GM12864 (cell line): Measurements from ENCODE around the gene DDA1.

Experiments used
- DNase-seq: peaks from one replicate; pipeline ENCODE4 v3.0.0-alpha.2; 2011; ENCODE audit warnings: low read depth
- H3K4me3 ChIP-seq: 2 replicates; pipeline ENCODE4 v1.5.1; 2011; ENCODE audit warnings: mild to moderate bottlenecking, low read depth, low read length, control low read depth
- TF ChIP-seq, protein P1 (sequence below): IDR thresholded peaks from 2 replicates; pipeline ENCODE4 v1.5.1; 2011; ENCODE audit warnings: low read depth, mild to moderate bottlenecking, moderate library complexity, low read length, control low read depth, inconsistent platforms; ENCODE audit errors: missing control alignments

DDA1 gene

DNA sequence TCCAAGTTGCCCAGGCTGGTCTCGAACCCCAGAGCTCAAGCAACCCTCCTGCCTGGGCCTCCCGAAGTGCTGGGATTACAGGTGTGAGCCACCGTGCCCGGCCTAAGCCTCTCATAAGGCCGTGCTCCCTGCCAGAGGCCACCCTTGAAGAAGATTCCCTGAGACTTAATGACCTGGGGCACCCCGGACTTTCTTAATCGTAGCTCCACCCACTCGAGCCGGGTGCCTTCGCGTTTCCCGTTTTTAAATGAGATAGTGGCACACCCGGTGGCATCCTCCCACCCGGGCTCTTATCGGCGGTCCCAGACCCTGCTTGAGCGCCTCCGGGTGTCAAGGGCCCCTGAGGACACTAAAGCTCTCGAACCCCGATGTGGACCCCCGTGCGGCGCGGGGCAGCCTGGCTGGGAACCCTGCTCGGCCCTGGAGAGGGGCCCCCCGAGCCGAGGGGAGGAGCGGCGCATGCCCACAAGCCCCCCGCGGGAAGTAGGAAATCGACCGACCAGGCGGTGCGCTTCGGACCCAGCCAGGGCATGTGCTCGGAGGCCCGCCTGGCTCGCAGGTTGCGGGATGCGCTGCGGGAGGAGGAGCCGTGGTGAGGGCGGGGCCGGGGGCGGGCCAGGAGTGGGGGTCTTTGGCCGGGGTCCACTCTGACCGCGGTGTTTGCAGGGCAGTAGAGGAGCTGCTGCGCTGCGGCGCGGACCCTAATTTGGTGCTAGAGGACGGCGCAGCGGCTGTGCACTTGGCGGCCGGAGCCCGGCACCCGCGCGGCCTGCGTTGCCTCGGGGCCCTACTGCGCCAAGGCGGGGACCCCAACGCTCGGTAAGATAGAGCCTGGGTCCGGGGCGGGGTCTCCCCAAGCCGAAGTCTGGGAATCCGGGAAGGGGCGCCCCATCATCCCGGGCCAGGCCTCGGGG lies 27.7 kb upstream of the DDA1 start, which contains the start of gene ANKLE1:
TSS of gene ANKLE1 (plus strand) at position 511 of the 914 bp plus-strand sequence. CDS start at position 531, 20 bp downstream.
- no peak for DNase-seq
- TF ChIP-seq, protein P1, sequence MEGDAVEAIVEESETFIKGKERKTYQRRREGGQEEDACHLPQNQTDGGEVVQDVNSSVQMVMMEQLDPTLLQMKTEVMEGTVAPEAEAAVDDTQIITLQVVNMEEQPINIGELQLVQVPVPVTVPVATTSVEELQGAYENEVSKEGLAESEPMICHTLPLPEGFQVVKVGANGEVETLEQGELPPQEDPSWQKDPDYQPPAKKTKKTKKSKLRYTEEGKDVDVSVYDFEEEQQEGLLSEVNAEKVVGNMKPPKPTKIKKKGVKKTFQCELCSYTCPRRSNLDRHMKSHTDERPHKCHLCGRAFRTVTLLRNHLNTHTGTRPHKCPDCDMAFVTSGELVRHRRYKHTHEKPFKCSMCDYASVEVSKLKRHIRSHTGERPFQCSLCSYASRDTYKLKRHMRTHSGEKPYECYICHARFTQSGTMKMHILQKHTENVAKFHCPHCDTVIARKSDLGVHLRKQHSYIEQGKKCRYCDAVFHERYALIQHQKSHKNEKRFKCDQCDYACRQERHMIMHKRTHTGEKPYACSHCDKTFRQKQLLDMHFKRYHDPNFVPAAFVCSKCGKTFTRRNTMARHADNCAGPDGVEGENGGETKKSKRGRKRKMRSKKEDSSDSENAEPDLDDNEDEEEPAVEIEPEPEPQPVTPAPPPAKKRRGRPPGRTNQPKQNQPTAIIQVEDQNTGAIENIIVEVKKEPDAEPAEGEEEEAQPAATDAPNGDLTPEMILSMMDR: no peak
- peak within 1 kb of the TSS; percentile 73 for H3K4me3 ChIP-seq

DNA sequence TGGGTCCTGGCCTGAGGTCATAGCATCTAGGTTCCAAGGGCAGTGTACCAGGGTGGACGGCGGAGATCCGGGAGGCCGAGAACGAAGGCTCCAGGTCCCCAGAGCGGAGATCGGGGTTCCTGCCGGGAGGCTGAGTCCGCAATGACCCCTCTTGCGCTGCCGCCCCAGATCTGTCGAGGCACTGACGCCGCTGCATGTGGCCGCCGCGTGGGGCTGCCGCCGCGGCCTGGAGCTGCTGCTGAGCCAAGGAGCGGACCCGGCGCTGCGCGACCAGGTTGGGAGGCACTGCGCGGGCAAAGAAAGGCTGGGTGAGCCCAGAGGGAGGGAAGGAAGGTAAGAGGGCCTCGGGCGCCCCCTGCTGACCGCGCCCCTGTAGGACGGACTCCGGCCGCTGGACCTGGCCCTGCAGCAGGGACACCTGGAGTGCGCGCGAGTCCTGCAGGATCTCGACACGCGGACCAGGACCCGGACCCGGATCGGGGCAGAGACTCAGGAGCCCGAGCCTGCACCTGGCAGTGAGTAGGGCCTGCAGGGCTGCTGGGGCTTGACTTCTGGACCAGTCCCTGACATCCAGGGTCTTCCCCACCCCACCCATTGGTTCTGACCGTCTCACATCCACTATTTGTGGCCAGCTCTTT lies 26.8 kb upstream of the DDA1 start:
- peak overlapping the region; percentile 73 for H3K4me3 ChIP-seq
- TF ChIP-seq, protein P1: peak; percentile 89
- peak; percentile 44 for DNase-seq

DNA sequence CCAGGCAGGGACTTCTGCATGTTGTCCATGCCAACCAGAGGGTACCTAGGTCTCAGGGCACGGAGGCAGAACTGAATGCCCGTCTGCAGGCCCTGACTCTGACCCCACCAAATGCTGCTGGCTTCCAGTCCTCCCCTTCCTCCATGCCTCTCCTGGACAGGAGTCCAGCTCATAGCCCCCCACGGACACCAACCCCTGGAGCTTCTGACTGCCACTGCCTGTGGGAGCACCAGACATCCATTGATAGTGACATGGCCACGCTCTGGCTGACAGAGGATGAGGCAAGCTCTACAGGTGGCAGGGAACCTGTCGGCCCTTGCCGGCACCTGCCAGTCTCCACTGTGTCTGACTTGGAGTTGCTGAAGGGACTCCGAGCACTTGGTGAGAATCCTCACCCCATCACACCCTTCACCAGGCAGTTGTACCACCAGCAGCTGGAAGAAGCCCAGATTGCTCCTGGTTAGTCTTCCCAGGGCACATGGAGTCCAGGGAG lies 25.8 kb upstream of the DDA1 start:
- TF ChIP-seq, protein P1: no peak
- no peak overlapping the region for H3K4me3 ChIP-seq
- DNase-seq: no peak

DNA sequence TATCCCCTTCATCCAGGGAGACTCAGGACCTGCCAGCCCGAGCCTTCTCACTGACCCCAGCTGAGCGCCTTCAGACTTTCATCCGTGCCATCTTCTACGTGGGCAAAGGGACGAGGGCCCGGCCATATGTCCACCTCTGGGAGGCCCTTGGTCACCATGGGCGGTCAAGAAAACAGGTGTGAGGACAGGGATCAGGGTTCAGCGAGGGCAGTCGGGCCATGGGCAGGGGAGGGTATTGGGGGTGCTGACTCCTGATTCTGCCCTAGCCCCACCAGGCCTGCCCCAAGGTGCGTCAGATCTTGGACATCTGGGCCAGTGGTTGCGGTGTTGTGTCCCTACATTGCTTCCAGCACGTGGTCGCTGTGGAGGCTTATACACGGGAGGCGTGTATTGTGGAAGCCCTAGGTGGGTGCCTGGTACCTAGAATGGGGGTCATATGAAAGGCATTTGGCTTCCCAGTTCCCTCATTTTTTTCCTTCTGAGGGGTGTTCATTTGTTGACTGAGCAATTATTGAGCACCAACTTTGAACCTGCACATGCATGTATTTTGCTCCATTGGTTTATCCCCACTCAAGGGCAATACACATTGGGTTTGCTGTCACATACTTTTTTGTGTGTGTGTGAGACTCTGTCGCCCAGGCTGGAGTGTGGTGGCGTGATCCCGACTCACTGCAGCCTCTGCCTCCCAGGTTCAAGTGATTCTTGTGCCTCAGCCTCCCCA lies 23.8 kb upstream of the DDA1 start:
- no peak for DNase-seq
- no peak overlapping the region for H3K4me3 ChIP-seq
- TF ChIP-seq, protein P1: no peak

DNA sequence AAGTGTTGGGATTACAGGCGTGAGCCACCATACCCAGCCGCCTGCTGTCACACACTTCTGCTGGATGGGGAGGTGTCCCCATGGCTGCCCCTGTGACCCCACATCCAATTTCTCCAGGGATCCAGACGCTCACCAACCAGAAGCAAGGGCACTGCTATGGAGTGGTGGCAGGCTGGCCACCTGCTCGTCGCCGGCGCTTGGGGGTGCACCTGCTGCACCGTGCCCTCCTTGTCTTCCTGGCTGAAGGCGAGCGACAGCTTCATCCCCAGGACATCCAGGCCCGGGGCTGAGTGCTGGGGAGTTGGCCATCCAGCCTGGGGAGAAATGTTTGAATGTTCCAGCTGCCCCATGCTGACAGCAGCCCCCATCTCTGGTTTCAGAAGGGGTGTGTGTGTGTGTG lies 23.1 kb upstream of the DDA1 start:
- H3K4me3 ChIP-seq: no peak overlapping the region
- TF ChIP-seq, protein P1: no peak
- DNase-seq: no peak

DNA sequence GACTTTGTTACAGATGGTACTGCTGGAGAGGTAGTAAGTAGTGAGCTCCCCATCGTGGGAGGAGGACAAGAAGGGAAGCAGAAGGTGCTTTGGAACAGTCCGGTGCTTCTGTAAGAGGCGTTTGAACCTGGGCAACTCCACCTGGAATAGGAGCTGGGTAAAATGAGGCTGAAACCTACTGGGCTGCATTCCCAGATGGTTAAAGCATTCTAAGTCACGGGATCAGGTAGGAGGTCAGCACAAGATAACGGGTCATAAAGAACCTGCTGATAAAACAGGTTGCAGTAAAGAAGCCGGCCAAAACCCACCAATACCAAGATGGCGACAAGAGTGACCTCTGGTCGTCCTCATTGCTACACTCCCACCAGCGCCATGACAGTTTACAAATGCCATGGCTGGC lies 22.6 kb upstream of the DDA1 start:
- TF ChIP-seq, protein P1: no peak
- no peak overlapping the region for H3K4me3 ChIP-seq
- no peak for DNase-seq
